Anterior cingulate cortex (tissue), 58 donors: ENCODE results near the gene KLHL25.

Source experiments
- DNase-seq, 58 donors: peaks; one replicate each; lab custom pipeline; 2025; lab: John Stamatoyannopoulos, UW

Gene KLHL25

DNA sequence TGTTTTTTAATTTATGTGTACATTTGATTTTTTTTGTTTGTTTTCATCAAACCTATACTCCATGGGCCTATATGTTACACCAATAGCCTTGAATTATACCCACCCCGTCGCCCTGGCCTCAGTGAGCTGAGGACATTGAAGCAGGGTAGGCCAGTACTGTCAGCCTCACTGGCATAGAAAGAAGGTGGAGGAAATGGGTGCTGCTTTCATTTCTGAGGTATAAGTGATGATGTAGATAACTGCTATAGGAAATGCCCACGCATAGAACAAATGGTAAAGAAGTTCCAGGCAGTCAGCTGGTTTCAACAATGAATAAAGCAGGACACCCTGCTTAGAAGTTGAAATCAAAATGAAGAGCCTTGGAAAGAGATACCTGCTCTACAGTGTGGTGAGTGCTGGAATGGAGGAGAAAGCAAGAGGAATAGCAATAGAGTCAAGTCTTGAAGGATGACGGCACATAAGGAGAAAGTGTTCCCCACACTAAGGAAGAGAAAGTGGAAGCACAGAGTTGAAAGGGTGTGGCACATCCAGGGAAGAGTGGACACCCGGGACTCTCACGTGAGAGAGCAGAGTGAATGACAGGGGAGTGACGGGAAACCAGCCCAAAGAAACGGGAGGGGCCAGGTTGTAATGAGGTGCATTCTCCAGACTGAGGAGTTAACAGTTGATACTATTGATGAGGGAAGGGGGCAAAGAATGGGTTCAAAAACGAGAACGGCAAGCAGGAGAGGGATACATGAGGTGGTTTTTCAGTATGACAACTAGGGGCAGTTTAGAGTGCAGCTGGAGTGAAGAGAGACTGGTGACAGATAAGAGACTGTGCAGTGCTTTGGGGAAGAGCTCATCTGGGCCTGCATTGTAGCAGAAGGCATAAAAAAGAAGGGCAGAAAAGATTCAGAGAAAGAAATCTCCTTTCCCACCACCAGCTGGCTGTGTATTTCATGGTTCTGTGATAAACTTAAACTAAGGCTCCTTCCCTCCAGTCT is 70.5 kb downstream of the KLHL25 start:
- no peak for DNase-seq

DNA sequence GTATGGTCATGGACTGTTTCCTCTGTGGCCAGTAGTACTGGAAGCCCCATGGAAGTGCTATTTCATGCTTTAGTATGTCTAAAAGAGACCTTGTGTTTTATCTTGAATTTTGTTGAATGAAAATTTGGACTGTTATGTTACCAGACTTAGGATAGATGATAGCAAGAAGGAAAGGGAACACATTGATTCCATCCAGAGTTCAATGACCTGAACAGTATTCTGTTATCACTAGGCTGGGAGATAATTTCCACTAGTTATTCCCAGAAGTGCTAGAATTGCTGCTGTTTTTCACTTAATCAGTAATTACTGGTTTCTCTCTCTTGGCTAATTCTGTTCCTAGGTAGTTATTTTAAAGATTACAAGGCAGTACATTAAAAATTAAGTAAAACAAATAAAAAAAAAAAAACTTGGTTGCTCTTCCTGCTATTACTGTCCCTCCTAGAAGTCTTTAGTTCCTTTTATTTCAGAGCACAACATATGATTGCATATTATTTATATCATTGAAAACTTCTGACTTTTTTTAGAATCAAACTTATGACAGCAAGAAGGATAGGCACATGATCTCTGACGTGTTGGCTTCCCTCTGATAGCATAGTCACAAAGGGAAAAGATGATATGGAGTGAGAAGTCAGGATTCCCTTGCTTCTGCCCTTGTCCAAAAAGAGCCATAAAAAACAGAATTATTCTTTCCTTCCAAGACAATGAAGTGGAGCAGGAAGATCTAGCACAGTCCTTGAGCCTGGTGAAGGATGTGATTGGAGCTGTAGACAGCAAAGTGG is 72.2 kb downstream of the KLHL25 start:
- DNase-seq = no peak

DNA sequence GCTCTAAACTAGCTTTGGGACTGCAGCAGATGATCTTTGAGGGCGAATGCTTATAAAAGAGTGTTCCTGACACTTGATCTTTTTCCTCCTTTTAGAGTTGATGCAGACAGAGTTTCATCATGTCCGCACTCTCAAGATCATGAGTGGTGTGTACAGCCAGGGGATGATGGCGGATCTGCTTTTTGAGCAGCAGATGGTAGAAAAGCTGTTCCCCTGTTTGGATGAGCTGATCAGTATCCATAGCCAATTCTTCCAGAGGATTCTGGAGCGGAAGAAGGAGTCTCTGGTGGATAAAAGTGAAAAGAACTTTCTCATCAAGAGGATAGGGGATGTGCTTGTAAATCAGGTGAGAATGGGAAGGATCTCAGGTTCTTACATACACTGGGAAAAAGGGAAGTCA is 75.7 kb downstream of the KLHL25 start:
- no peak for DNase-seq

- no peak for DNase-seq
Measured at GRCh38 chr15:85718271-85718971, 76.3 kb downstream of the KLHL25 start.

GRCh38 chr15:85717212-85717611 is 77.5 kb downstream of the KLHL25 start:
- DNase-seq = no peak

DNA sequence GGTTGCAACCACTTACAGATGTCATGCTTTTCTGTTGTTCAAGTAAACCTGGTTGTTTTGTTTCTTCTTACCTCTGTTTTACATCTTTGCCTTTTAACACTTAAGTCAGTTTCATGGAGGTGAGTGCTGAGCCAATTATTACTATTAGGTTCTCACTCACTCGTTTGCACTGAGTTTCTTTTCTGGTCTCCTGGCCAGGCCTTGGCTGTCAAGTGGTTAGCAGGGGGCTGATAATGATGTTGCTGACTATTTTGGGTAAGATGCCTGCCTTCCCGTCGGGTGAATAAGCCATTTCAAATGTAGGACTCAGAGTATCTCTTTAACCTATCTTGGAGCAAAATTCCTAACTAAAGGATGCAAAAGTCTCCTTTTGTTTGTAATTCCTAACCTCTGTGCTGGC is 78.5 kb downstream of the KLHL25 start:
- no peak for DNase-seq

GRCh38 chr15:85711580-85712192 is 83.0 kb downstream of the KLHL25 start:
- no peak for DNase-seq

- no peak for DNase-seq
Measured at GRCh38 chr15:85710340-85710842, 84.3 kb downstream of the KLHL25 start.
